Adrenal gland (tissue), 5 donors: ENCODE data around the gene ZFP36L1.

Experiments
- CTCF ChIP-seq, 6 experiments: fragments of 450-650 bp in 4 of 6; fragments of 200-600 bp in 2 of 6; sonication (generic) in 1 of 6; IDR thresholded peaks; 1 replicate in 5 of 6; 2 replicates in 1 of 6; pipeline versions ENCODE4 v1.5.1 to v1.8.0; 2016 to 2021; ENCODE audit warnings: antibody characterized with exemption in 6 of 6, mild to moderate bottlenecking in 2 of 6, moderate library complexity in 1 of 6
- POLR2A ChIP-seq, 2 donors: fragments of 450-650 bp; IDR thresholded peaks; one replicate each; pipeline ENCODE4 v1.6.1; 2017; ENCODE audit warnings: antibody characterized with exemption in 2 of 2, mild to moderate bottlenecking in 2 of 2, moderate library complexity in 1 of 2
- donor health status: DM: no; HTN: no; CAD: no.

GRCh38 chr14:68740788-68741476 lies 51.9 kb downstream of the ZFP36L1 start:
- TF ChIP-seq CTCF (IDR thresholded peaks at IDR 0.05) (no peak), POLR2A (IDR thresholded peaks at IDR 0.05) (no peak)
